Left ventricle myocardium inferior (tissue), 1 donor: ENCODE data around the gene VSIG10L. TPM values are rescaled to one million over a fixed set of nuclear protein-coding genes. Genes with fewer than 3 reads are reported as not detected.

Experiments
- DNase-seq: peaks from one replicate; pipeline ENCODE4 v3.0.0-alpha.2; 2020
- H3K27ac ChIP-seq: fragments of 200-600 bp; replicated peaks from 2 replicates; pipeline ENCODE4 v1.8.0; 2021
- H3K27me3 ChIP-seq: fragments of 200-600 bp; 2 replicates; pipeline ENCODE4 v1.8.0; 2021; ENCODE audit warnings: low read depth
- H3K36me3 ChIP-seq: fragments of 200-600 bp; 2 replicates; pipeline ENCODE4 v1.8.0; 2021
- H3K4me1 ChIP-seq: fragments of 200-600 bp; 2 replicates; pipeline ENCODE4 v1.8.0; 2021
- H3K4me3 ChIP-seq: fragments of 200-600 bp; 2 replicates; pipeline ENCODE4 v1.8.0; 2021; ENCODE audit warnings: mild to moderate bottlenecking, moderate library complexity
- H3K9me3 ChIP-seq: fragments of 200-600 bp; replicated peaks from 2 replicates; pipeline ENCODE4 v1.8.0; 2021
- intact Hi-C: fragments of 100-400 bp; cut with micrococcal nuclease; formaldehyde crosslinking; loops from one replicate; pipeline ENCODE4 v1.11.0; 2022
- total RNA-seq: library from RNA; stranded (reverse); fragmentation: NEBNext Ultra II Directional; extraction: Animal tissue kit (Norgen Biotek cat#: 25700); gene quantifications from one replicate; pipeline ENCODE4 v1.2.1, GENCODE V29; 2021
- TF ChIP-seq, protein P1 (sequence below): fragments of 200-600 bp; IDR thresholded peaks from 2 replicates; pipeline ENCODE4 v1.8.0; 2021; ENCODE audit warnings: antibody characterized with exemption, mild to moderate bottlenecking, borderline replicate concordance
- donor health status: DM: no; HTN: yes; CAD: no; lungs with severe emphysema.

The VSIG10L gene
- total RNA-seq, 1 donor from 2014 or later, result 0.66 TPM

GRCh38 chr19:51331193-51331592, 10.7 kb downstream of the VSIG10L start:
- intact Hi-C loops, result no loop called here
- DNase-seq, result no peak
- H3K27me3 ChIP-seq, result peaks cover 64% of the 10 kb centered on the region
- H3K27ac ChIP-seq, result no peak overlapping the region
- no peak overlapping the region for H3K4me3 ChIP-seq
- no peaks in the 10 kb centered on the region for H3K36me3 ChIP-seq
- H3K4me1 ChIP-seq, result peaks cover 14% of the 10 kb centered on the region
- peaks cover 5% of the 10 kb centered on the region for H3K9me3 ChIP-seq
- TF ChIP-seq, protein P1, sequence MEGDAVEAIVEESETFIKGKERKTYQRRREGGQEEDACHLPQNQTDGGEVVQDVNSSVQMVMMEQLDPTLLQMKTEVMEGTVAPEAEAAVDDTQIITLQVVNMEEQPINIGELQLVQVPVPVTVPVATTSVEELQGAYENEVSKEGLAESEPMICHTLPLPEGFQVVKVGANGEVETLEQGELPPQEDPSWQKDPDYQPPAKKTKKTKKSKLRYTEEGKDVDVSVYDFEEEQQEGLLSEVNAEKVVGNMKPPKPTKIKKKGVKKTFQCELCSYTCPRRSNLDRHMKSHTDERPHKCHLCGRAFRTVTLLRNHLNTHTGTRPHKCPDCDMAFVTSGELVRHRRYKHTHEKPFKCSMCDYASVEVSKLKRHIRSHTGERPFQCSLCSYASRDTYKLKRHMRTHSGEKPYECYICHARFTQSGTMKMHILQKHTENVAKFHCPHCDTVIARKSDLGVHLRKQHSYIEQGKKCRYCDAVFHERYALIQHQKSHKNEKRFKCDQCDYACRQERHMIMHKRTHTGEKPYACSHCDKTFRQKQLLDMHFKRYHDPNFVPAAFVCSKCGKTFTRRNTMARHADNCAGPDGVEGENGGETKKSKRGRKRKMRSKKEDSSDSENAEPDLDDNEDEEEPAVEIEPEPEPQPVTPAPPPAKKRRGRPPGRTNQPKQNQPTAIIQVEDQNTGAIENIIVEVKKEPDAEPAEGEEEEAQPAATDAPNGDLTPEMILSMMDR, result no peak

DNA sequence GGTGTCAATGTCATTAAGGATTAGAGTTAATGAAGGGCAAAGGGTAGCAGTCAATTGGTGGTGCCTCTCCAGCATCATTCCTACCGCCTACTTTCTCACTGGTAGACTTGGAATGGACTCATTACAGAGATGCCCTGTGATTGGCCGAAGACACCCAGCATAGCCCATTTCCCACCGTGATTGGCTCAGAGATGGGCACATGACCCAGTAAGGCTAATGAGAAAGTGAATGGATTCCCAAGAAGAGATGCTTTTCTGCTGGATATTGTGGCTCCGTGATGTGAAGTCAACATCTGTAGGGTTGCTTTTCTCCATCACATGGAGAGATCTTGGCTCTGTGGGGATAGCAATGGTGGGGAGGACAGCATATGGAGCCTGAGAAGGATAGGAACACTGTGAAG, 11.6 kb downstream of the VSIG10L start:
- H3K27ac ChIP-seq, result no peak overlapping the region
- intact Hi-C loops, result no loop called here
- DNase-seq, result no peak
- peaks cover 14% of the 10 kb centered on the region for H3K4me1 ChIP-seq
- H3K27me3 ChIP-seq, result peaks cover 72% of the 10 kb centered on the region
- H3K36me3 ChIP-seq, result no peaks in the 10 kb centered on the region
- peaks cover 5% of the 10 kb centered on the region for H3K9me3 ChIP-seq
- TF ChIP-seq, protein P1, result no peak
- H3K4me3 ChIP-seq, result no peak overlapping the region

GRCh38 chr19:51329411-51329810, 12.5 kb downstream of the VSIG10L start:
- peaks cover 80% of the 10 kb centered on the region for H3K27me3 ChIP-seq
- intact Hi-C loops, result no loop called here
- TF ChIP-seq, protein P1, result no peak
- no peak for DNase-seq
- H3K36me3 ChIP-seq, result no peaks in the 10 kb centered on the region
- no peak overlapping the region for H3K4me3 ChIP-seq
- peaks cover 14% of the 10 kb centered on the region for H3K4me1 ChIP-seq
- peaks cover 5% of the 10 kb centered on the region for H3K9me3 ChIP-seq
- no peak overlapping the region for H3K27ac ChIP-seq

- peak overlapping the region; percentile 46 for H3K4me3 ChIP-seq
- intact Hi-C loops, result no loop called here
- DNase-seq, result peak; percentile 31
- TF ChIP-seq, protein P1, result no peak
- no peaks in the 10 kb centered on the region for H3K36me3 ChIP-seq
- H3K27me3 ChIP-seq, result peaks cover 95% of the 10 kb centered on the region
- H3K27ac ChIP-seq, result no peak overlapping the region
- H3K9me3 ChIP-seq, result peaks cover 5% of the 10 kb centered on the region
- H3K4me1 ChIP-seq, result peaks cover 14% of the 10 kb centered on the region
Measured at GRCh38 chr19:51327066-51328001, 14.6 kb downstream of the VSIG10L start.

GRCh38 chr19:51326216-51327065, 15.5 kb downstream of the VSIG10L start:
- no peaks in the 10 kb centered on the region for H3K36me3 ChIP-seq
- H3K27me3 ChIP-seq, result peaks cover 86% of the 10 kb centered on the region
- TF ChIP-seq, protein P1, result no peak
- intact Hi-C loops, result no loop called here
- H3K4me3 ChIP-seq, result no peak overlapping the region
- DNase-seq, result no peak
- peaks cover 14% of the 10 kb centered on the region for H3K4me1 ChIP-seq
- H3K9me3 ChIP-seq, result peaks cover 5% of the 10 kb centered on the region
- no peak overlapping the region for H3K27ac ChIP-seq
